Neural progenitor cell (in vitro differentiated cells): ENCODE data around the gene CLTB. TPM values are rescaled to one million over a fixed set of nuclear protein-coding genes. Genes with fewer than 3 reads are reported as not detected.

Source experiments
- DNase-seq: peaks from one replicate; pipeline ENCODE4 v3.0.0-alpha.2; 2016; ENCODE audit warnings: low spot score
- H2AFZ ChIP-seq: fragments of 200-600 bp; sonication (generic); replicated peaks from 2 replicates; pipeline ENCODE4 v1.6.1; 2016; ENCODE audit warnings: antibody characterized with exemption
- H3F3A ChIP-seq: fragments of 200-600 bp; sonication (generic); 2 replicates; pipeline ENCODE4 v1.6.1; 2016; ENCODE audit warnings: antibody characterized with exemption, low read depth
- H3K27ac ChIP-seq: fragments of 200-600 bp; sonication (generic); 2 replicates; pipeline ENCODE4 v1.5.1; 2016; ENCODE audit warnings: mild to moderate bottlenecking
- H3K27me3 ChIP-seq: fragments of 200-600 bp; sonication (generic); 2 replicates; pipeline ENCODE4 v1.6.1; 2016; ENCODE audit warnings: mild to moderate bottlenecking, moderate library complexity
- H3K36me3 ChIP-seq: fragments of 200-600 bp; sonication (generic); 2 replicates; pipeline ENCODE4 v1.5.1; 2016
- H3K4me1 ChIP-seq: fragments of 200-600 bp; sonication (generic); 2 replicates; pipeline ENCODE4 v1.6.1; 2016; ENCODE audit warnings: mixed run types
- H3K4me2 ChIP-seq: fragments of 200-600 bp; sonication (generic); 2 replicates; pipeline ENCODE4 v1.6.1; 2016
- H3K4me3 ChIP-seq: fragments of 200-600 bp; sonication (generic); 2 replicates; pipeline ENCODE4 v1.5.1; 2016
- H3K79me2 ChIP-seq: fragments of 200-600 bp; sonication (generic); 2 replicates; pipeline ENCODE4 v1.6.1; 2016; ENCODE audit warnings: low read depth
- H3K9ac ChIP-seq: fragments of 200-600 bp; sonication (generic); 2 replicates; pipeline ENCODE4 v1.6.1; 2016
- H3K9me3 ChIP-seq: fragments of 200-600 bp; sonication (generic); 2 replicates; pipeline ENCODE4 v1.5.1; 2016; ENCODE audit warnings: low read depth
- H4K20me1 ChIP-seq: fragments of 200-600 bp; sonication (generic); 2 replicates; pipeline ENCODE4 v1.6.1; 2016; ENCODE audit warnings: low read depth
- H3K27ac Mint-ChIP-seq: 3 replicates; pipeline ENCODE4 v1.8.0; 2021; ENCODE audit warnings: mixed read lengths
- H3K27me3 Mint-ChIP-seq: 2 replicates; pipeline ENCODE4 v1.8.0; 2022; ENCODE audit warnings: low read depth, mild to moderate bottlenecking, inconsistent platforms, moderate library complexity, mixed read lengths; ENCODE audit not compliant: insufficient read depth
- H3K36me3 Mint-ChIP-seq: 3 replicates; pipeline ENCODE4 v1.8.0; 2021; ENCODE audit warnings: mixed read lengths
- H3K4me1 Mint-ChIP-seq: 3 replicates; pipeline ENCODE4 v1.8.0; 2021; ENCODE audit warnings: mixed read lengths
- H3K4me3 Mint-ChIP-seq: 3 replicates; pipeline ENCODE4 v1.8.0; 2021; ENCODE audit warnings: mild to moderate bottlenecking, moderate library complexity, mixed read lengths
- H3K9me3 Mint-ChIP-seq: 3 replicates; pipeline ENCODE4 v1.8.0; 2020; ENCODE audit warnings: mixed read lengths
- EZH2 ChIP-seq: fragments of 200-600 bp; sonication (generic); IDR thresholded peaks from 2 replicates; pipeline ENCODE4 v1.6.1; 2017; ENCODE audit warnings: antibody characterized with exemption, mild to moderate bottlenecking, moderate library complexity
- EZH2phosphoT487 ChIP-seq: fragments of 200-600 bp; sonication (generic); IDR thresholded peaks from 2 replicates; pipeline ENCODE4 v1.6.1; 2017; ENCODE audit warnings: antibody characterized with exemption
- total RNA-seq: library from RNA; depleted of rRNA; stranded (reverse); fragments of >200 nt; gene quantifications from 2 replicates; pipeline ENCODE4 v1.2.3, GENCODE V29; 2015; ENCODE audit warnings: low replicate concordance
- TF ChIP-seq, protein P1 (sequence below): fragments of 200-600 bp; sonication (generic); IDR thresholded peaks from 2 replicates; pipeline ENCODE4 v1.5.1; 2017; ENCODE audit warnings: antibody characterized with exemption, mild to moderate bottlenecking

Gene CLTB
- total RNA-seq, 1 donor from 2014 or later, result 12.6 TPM

GRCh38 chr5:176458904-176459561 lies 42.7 kb upstream of the CLTB start:
- no peaks in the 10 kb centered on the region for H3F3A ChIP-seq
- TF ChIP-seq, protein P1, sequence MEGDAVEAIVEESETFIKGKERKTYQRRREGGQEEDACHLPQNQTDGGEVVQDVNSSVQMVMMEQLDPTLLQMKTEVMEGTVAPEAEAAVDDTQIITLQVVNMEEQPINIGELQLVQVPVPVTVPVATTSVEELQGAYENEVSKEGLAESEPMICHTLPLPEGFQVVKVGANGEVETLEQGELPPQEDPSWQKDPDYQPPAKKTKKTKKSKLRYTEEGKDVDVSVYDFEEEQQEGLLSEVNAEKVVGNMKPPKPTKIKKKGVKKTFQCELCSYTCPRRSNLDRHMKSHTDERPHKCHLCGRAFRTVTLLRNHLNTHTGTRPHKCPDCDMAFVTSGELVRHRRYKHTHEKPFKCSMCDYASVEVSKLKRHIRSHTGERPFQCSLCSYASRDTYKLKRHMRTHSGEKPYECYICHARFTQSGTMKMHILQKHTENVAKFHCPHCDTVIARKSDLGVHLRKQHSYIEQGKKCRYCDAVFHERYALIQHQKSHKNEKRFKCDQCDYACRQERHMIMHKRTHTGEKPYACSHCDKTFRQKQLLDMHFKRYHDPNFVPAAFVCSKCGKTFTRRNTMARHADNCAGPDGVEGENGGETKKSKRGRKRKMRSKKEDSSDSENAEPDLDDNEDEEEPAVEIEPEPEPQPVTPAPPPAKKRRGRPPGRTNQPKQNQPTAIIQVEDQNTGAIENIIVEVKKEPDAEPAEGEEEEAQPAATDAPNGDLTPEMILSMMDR, result no peak
- no peak for TF ChIP-seq EZH2
- TF ChIP-seq EZH2phosphoT487, result no peak
- no peak overlapping the region for H3K4me3 ChIP-seq
- no peaks in the 10 kb centered on the region for H3K27me3 ChIP-seq
- H4K20me1 ChIP-seq, result peaks cover 37% of the 10 kb centered on the region
- H3K4me1 ChIP-seq, result no peaks in the 10 kb centered on the region
- no peaks in the 10 kb centered on the region for H3K36me3 ChIP-seq
- no peak overlapping the region for H3K9ac ChIP-seq
- H3K27ac ChIP-seq, result no peak overlapping the region
- Mint-ChIP-seq H3K4me1 (no peaks in the 10 kb centered on the region), H3K27ac (no peak overlapping the region), H3K4me3 (peak overlapping the region; percentile 5), H3K27me3 (no peaks in the 10 kb centered on the region), H3K9me3 (no peaks in the 10 kb centered on the region), H3K36me3 (peaks cover 8% of the 10 kb centered on the region)
- peaks cover 99% of the 10 kb centered on the region for H3K79me2 ChIP-seq
- no peaks in the 10 kb centered on the region for H3K9me3 ChIP-seq
- H2AFZ ChIP-seq, result no peak overlapping the region
- H3K4me2 ChIP-seq, result no peak overlapping the region
- DNase-seq, result no peak

DNA sequence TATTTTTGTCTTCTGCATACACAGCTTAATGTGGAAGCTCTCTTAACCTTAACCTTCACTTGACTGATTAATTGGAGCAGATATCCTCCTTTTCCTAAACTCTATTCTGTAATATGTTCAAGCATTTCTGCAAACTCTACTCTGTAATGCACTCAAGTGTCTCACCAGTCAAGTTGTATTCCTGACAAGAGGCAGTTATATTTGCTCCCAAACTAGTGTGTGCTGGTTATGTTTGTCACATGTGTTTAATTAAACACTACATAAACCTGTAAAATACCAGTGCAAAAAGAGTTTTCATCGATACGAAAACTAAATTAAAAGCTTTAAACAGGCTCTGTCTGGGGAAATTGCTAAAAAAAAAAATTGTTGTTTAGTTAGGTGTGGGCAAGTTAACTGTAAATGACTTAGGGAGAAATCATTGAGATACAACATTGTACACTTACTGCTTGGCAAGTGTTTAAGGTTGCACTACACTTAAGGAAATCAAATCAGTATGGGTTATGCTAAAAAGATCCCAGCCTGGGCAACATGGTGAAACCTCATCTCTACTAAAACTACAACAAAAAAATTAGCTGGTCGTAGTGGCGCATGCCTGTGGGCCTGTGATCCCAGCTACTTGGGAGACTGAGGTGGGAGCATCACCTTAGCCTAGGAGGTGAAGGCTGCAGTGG lies 38.5 kb upstream of the CLTB start:
- no peak for DNase-seq
- Mint-ChIP-seq H3K4me1 (no peaks in the 10 kb centered on the region), H3K9me3 (no peaks in the 10 kb centered on the region), H3K27ac (peak overlapping the region; percentile 51), H3K27me3 (no peaks in the 10 kb centered on the region), H3K36me3 (peaks cover 11% of the 10 kb centered on the region), H3K4me3 (no peak overlapping the region)
- Histone ChIP-seq H2AFZ (no peak overlapping the region), H3K79me2 (peaks cover 97% of the 10 kb centered on the region), H3K27me3 (no peaks in the 10 kb centered on the region), H3K9ac (no peak overlapping the region), H3K9me3 (no peaks in the 10 kb centered on the region), H3K4me3 (no peak overlapping the region), H3F3A (no peaks in the 10 kb centered on the region), H3K4me2 (no peak overlapping the region), H3K4me1 (no peaks in the 10 kb centered on the region), H3K27ac (no peak overlapping the region), H4K20me1 (peaks cover 24% of the 10 kb centered on the region), H3K36me3 (peaks cover 9% of the 10 kb centered on the region)
- TF ChIP-seq, protein P1, result no peak
- TF ChIP-seq EZH2, result no peak
- TF ChIP-seq EZH2phosphoT487, result no peak

DNA sequence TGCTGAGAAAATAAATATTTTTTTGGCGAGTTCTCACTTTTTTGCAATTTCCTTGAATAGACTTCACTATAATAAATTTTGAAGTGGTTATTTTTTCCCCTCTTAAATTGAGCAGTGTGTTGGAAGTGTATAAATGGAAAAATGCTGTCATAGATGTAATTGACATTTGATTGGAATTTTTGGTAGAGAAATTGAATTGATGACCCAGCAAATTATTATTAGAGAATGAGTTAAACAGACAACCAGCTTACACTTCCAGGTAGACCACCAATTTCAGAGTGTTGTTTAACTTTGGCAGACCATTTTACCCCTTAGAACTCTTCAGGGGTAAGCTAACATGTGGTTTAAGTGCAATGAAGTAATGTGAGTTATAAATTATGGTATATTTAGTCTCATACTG lies 33.7 kb upstream of the CLTB start:
- H3K9me3 Mint-ChIP-seq, result no peaks in the 10 kb centered on the region
- H3K27ac ChIP-seq, result no peak overlapping the region
- H4K20me1 ChIP-seq, result peaks cover 24% of the 10 kb centered on the region
- peaks cover 4% of the 10 kb centered on the region for H3K27me3 Mint-ChIP-seq
- peaks cover 6% of the 10 kb centered on the region for H3K36me3 Mint-ChIP-seq
- no peak overlapping the region for H3K9ac ChIP-seq
- H3K9me3 ChIP-seq, result no peaks in the 10 kb centered on the region
- H3K4me1 Mint-ChIP-seq, result peaks cover 8% of the 10 kb centered on the region
- H3K27me3 ChIP-seq, result no peaks in the 10 kb centered on the region
- peak overlapping the region; percentile 95 for H3K4me2 ChIP-seq
- TF ChIP-seq EZH2, result no peak
- TF ChIP-seq EZH2phosphoT487, result no peak
- TF ChIP-seq, protein P1, result no peak
- peaks cover 9% of the 10 kb centered on the region for H3K36me3 ChIP-seq
- peak overlapping the region; percentile 23 for H3K4me3 Mint-ChIP-seq
- no peak overlapping the region for H2AFZ ChIP-seq
- H3F3A ChIP-seq, result peaks cover 14% of the 10 kb centered on the region
- H3K27ac Mint-ChIP-seq, result no peak overlapping the region
- H3K4me3 ChIP-seq, result peak overlapping the region; percentile 95
- peaks cover 14% of the 10 kb centered on the region for H3K4me1 ChIP-seq
- DNase-seq, result no peak
- H3K79me2 ChIP-seq, result peaks cover 80% of the 10 kb centered on the region
